BJ (cell line): Measurements from ENCODE around the gene LYSMD4. TPM values are rescaled to one million over a fixed set of nuclear protein-coding genes. Genes with fewer than 3 reads are reported as not detected.

Source experiments
- CTCF ChIA-PET: fragments of 350-600 bp; formaldehyde crosslinking; extraction: SDS; loops from one replicate; lab custom pipeline; 2021; ENCODE audit warnings: antibody characterized with exemption, inconsistent platforms; lab: Yijun Ruan, JAX
- POLR2A ChIA-PET: fragments of 300-600 bp; sonication (Branson Sonifier 250); formaldehyde crosslinking; extraction: SDS; loops from one replicate; lab custom pipeline; 2021; ENCODE audit warnings: antibody characterized with exemption; lab: Charles Lee
- DNase-seq: peaks from one replicate; pipeline ENCODE4 v3.0.0-alpha.2; 2011; ENCODE audit warnings: low read depth
- H3K27me3 ChIP-seq: 2 replicates; pipeline ENCODE4 v1.6.0; 2011; ENCODE audit warnings: low read length; ENCODE audit not compliant: control insufficient read depth, insufficient read depth
- H3K36me3 ChIP-seq: 2 replicates; pipeline ENCODE4 v1.5.1; 2011; ENCODE audit warnings: low read length; ENCODE audit not compliant: control insufficient read depth, insufficient read depth
- H3K4me3 ChIP-seq: 2 replicates; pipeline ENCODE4 v1.5.1; 2011; ENCODE audit warnings: low read depth, mild to moderate bottlenecking, control low read depth, low read length
- CTCF ChIP-seq: IDR thresholded peaks from 2 replicates; pipeline ENCODE4 v1.5.1; 2011; ENCODE audit warnings: low read depth, mild to moderate bottlenecking, control low read depth, inconsistent platforms, low read length, moderate library complexity; ENCODE audit not compliant: insufficient read depth
- polyA plus RNA-seq: library from polyadenylated mRNA; depleted of rRNA; stranded (reverse); fragments of >200 nt; gene quantifications from 2 replicates; pipeline ENCODE4 v1.2.3, GENCODE V29; 2011

The LYSMD4 gene
- polyA plus RNA-seq, 1 experiment: 2.7 TPM

GRCh38 chr15:99749386-99749785, 16.1 kb upstream of the LYSMD4 start:
- Histone ChIP-seq H3K4me3 (no peak overlapping the region), H3K27me3 (peaks cover 3% of the 10 kb centered on the region; the same call in 1 of the 2 replicates), H3K36me3 (no peaks in the 10 kb centered on the region)
- TF ChIP-seq CTCF: no peak
- POLR2A ChIA-PET: no interaction called here
- no peak for DNase-seq
- CTCF ChIA-PET: interaction anchor here (1.4 kb wide), 1 partner anchor 462 kb away, joined by 4 read pairs; no protein-coding TSS in a partner anchor

- ChIA-PET CTCF (interaction anchor here (1.2 kb wide), 1 partner anchor 473 kb away, joined by 3 read pairs; no protein-coding TSS in a partner anchor), POLR2A (no interaction called here)
- DNase-seq: no peak
- Histone ChIP-seq H3K4me3 (no peak overlapping the region), H3K36me3 (no peaks in the 10 kb centered on the region), H3K27me3 (peaks cover 3% of the 10 kb centered on the region; the same call in 1 of the 2 replicates)
- no peak for TF ChIP-seq CTCF
Measured at GRCh38 chr15:99745370-99746086, 12.3 kb upstream of the LYSMD4 start.

GRCh38 chr15:99744142-99744541, 10.9 kb upstream of the LYSMD4 start:
- ChIA-PET CTCF (interaction anchor here (1.1 to 2.0 kb wide), 2 partner anchors 9 to 11 kb away, joined by 3 to 4 read pairs; no protein-coding TSS in a partner anchor), POLR2A (no interaction called here)
- Histone ChIP-seq H3K36me3 (no peaks in the 10 kb centered on the region), H3K4me3 (no peak overlapping the region), H3K27me3 (peaks cover 3% of the 10 kb centered on the region; the same call in 1 of the 2 replicates)
- DNase-seq: no peak
- TF ChIP-seq CTCF: no peak

- H3K4me3 ChIP-seq: no peak overlapping the region
- peaks cover 5% of the 10 kb centered on the region; the same call in 1 of the 2 replicates for H3K27me3 ChIP-seq
- CTCF ChIA-PET: interaction anchor here (0.7 kb wide), 1 partner anchor 495 kb away, joined by 3 read pairs; no protein-coding TSS in a partner anchor
- no peak for TF ChIP-seq CTCF
- DNase-seq: no peak
- POLR2A ChIA-PET: no interaction called here
- no peaks in the 10 kb centered on the region for H3K36me3 ChIP-seq
Measured at GRCh38 chr15:99741835-99742234, 8.6 kb upstream of the LYSMD4 start.

- Histone ChIP-seq H3K4me3 (no peak overlapping the region), H3K36me3 (no peaks in the 10 kb centered on the region), H3K27me3 (peaks cover 2% of the 10 kb centered on the region; the same call in 1 of the 2 replicates)
- ChIA-PET CTCF (interaction anchor here (1.3 to 3.1 kb wide), 3 partner anchors 14 to 35 kb away, joined by 3 to 12 read pairs (median 9); no protein-coding TSS in a partner anchor), POLR2A (no interaction called here)
- no peak for TF ChIP-seq CTCF
- no peak for DNase-seq
Measured at GRCh38 chr15:99738021-99738847, 5.0 kb upstream of the LYSMD4 start.
